Esophagus muscularis mucosa (tissue), 4 donors: Measurements from ENCODE around the gene DSC2. TPM values are rescaled to one million over a fixed set of nuclear protein-coding genes. Genes with fewer than 3 reads are reported as not detected.

Source experiments
- DNase-seq: peaks from one replicate; pipeline ENCODE4 v3.0.0-alpha.2; 2017; ENCODE audit errors: extremely low spot score
- H3K27ac ChIP-seq, 4 donors: fragments of 200-600 bp; sonication (generic); replicated peaks in 1 of 4; 1 replicate in 3 of 4; 2 replicates in 1 of 4; pipeline ENCODE4 v1.5.1; 2016 to 2019; ENCODE audit warnings: mild to moderate bottlenecking in 1 of 4
- H3K27me3 ChIP-seq, 4 donors: fragments of 200-600 bp; sonication (generic); one replicate each; pipeline versions ENCODE4 v1.5.1 to v1.6.0; 2016 to 2019
- H3K36me3 ChIP-seq, 4 donors: fragments of 200-600 bp; sonication (generic); one replicate each; pipeline ENCODE4 v1.5.1; 2016 to 2019
- H3K4me1 ChIP-seq, 4 donors: fragments of 200-600 bp; sonication (generic); one replicate each; pipeline ENCODE4 v1.5.1; 2016 to 2019
- H3K4me3 ChIP-seq, 4 donors: fragments of 200-600 bp; sonication (generic); 1 replicate in 2 of 4; 2 replicates in 2 of 4; pipeline ENCODE4 v1.5.1; 2016 to 2019; ENCODE audit warnings: mild to moderate bottlenecking in 4 of 4, moderate library complexity in 1 of 4
- H3K9me3 ChIP-seq, 4 donors: fragments of 200-600 bp; sonication (generic); 1 replicate in 3 of 4; 2 replicates in 1 of 4; pipeline ENCODE4 v1.5.1; 2016 to 2019
- CTCF ChIP-seq, 3 experiments: fragments of 200-600 bp in 2 of 3; fragments of 450-650 bp in 1 of 3; sonication (generic) in 2 of 3; IDR thresholded peaks; one replicate each; pipeline ENCODE4 v1.5.1; 2017 to 2019; ENCODE audit warnings: antibody characterized with exemption in 3 of 3, mild to moderate bottlenecking in 2 of 3, moderate library complexity in 1 of 3
- EP300 ChIP-seq: sonication (generic); formaldehyde crosslinking; IDR thresholded peaks from one replicate; pipeline ENCODE4 v1.6.1; 2017; ENCODE audit warnings: antibody characterized with exemption
- POLR2A ChIP-seq: fragments of 450-650 bp; IDR thresholded peaks from one replicate; pipeline ENCODE4 v1.6.1; 2017; ENCODE audit warnings: antibody characterized with exemption, moderate library complexity, mild to moderate bottlenecking, low read depth
- POLR2AphosphoS5 ChIP-seq, 2 donors: sonication (generic); formaldehyde crosslinking; IDR thresholded peaks; one replicate each; pipeline ENCODE4 v1.6.1; 2017; ENCODE audit warnings: antibody characterized with exemption in 2 of 2
- WGBS: methylation state at CpG from one replicate; pipeline ENCODE4 v1.1.5; 2018; 5-methylcytosine and 5-hydroxymethylcytosine counted together
- intact Hi-C: fragments of 100-400 bp; cut with DNase I; formaldehyde crosslinking; loops from one replicate; pipeline ENCODE4 v1.15.1; 2023
- total RNA-seq, 4 donors: library from RNA; depleted of rRNA; stranded (reverse); fragments of >200 nt; gene quantifications; one replicate each; pipeline versions ENCODE4 v1.1.0 to v1.2.1, GENCODE V29; 2016

DSC2 gene
- total RNA-seq, 4 donors from 2014 or later, result 1.9 to 4.6 (median 2.1) TPM

- Histone ChIP-seq H3K27me3 (peaks cover 0 to 16% (median 0%) of the 10 kb centered on the region in 4 donors), H3K4me1 (no peaks in the 10 kb centered on the region), H3K9me3 (no peaks in the 10 kb centered on the region), H3K4me3 (no peak overlapping the region), H3K36me3 (no peaks in the 10 kb centered on the region), H3K27ac (no peak overlapping the region)
- intact Hi-C loops, result no loop called here
- DNase-seq, result no peak
- TF ChIP-seq CTCF (IDR thresholded peaks at IDR 0.05) (no peak), EP300 (no peak), POLR2AphosphoS5 (IDR thresholded peaks at IDR 0.05) (no peak), POLR2A (no peak)
- WGBS, result 66% methylated on average over 2 of the region's 2 CpGs
These were observed 45.9 kb downstream of the DSC2 start for GRCh38 chr18:31056296-31056695.

- Histone ChIP-seq H3K27me3 (peaks cover 0 to 19% (median 0%) of the 10 kb centered on the region in 4 donors), H3K9me3 (no peaks in the 10 kb centered on the region), H3K27ac (no peak overlapping the region), H3K4me1 (no peaks in the 10 kb centered on the region), H3K36me3 (no peaks in the 10 kb centered on the region), H3K4me3 (no peak overlapping the region)
- 96% methylated on average over 3 of the region's 3 CpGs for WGBS
- no peak for DNase-seq
- intact Hi-C loops, result no loop called here
- TF ChIP-seq EP300, result no peak
- TF ChIP-seq POLR2AphosphoS5 (IDR thresholded peaks at IDR 0.05), result no peak
- TF ChIP-seq POLR2A, result no peak
- TF ChIP-seq CTCF (IDR thresholded peaks at IDR 0.05), result no peak
These were observed 51.6 kb downstream of the DSC2 start for GRCh38 chr18:31050635-31051034.

GRCh38 chr18:31049189-31049588 lies 53.0 kb downstream of the DSC2 start:
- no peak overlapping the region for H3K27ac ChIP-seq
- H3K4me1 ChIP-seq, result no peaks in the 10 kb centered on the region
- no peak overlapping the region for H3K4me3 ChIP-seq
- intact Hi-C loops, result no loop called here
- H3K27me3 ChIP-seq, result peaks cover 0 to 15% (median 2%) of the 10 kb centered on the region in 4 donors
- no peak for DNase-seq
- WGBS, result 53% methylated on average over 4 of the region's 4 CpGs
- no peaks in the 10 kb centered on the region for H3K9me3 ChIP-seq
- no peaks in the 10 kb centered on the region for H3K36me3 ChIP-seq
- no peak for TF ChIP-seq EP300
- no peak for TF ChIP-seq CTCF (IDR thresholded peaks at IDR 0.05)
- TF ChIP-seq POLR2A, result no peak
- TF ChIP-seq POLR2AphosphoS5 (IDR thresholded peaks at IDR 0.05), result no peak

GRCh38 chr18:31048216-31048615 lies 54.0 kb downstream of the DSC2 start:
- intact Hi-C loops, result no loop called here
- no peaks in the 10 kb centered on the region for H3K36me3 ChIP-seq
- no peaks in the 10 kb centered on the region for H3K4me1 ChIP-seq
- H3K27ac ChIP-seq, result no peak overlapping the region
- TF ChIP-seq POLR2A, result no peak
- no peak for TF ChIP-seq CTCF (IDR thresholded peaks at IDR 0.05)
- TF ChIP-seq EP300, result no peak
- no peak for TF ChIP-seq POLR2AphosphoS5 (IDR thresholded peaks at IDR 0.05)
- DNase-seq, result no peak
- peaks cover 0 to 18% (median 6%) of the 10 kb centered on the region in 4 donors for H3K27me3 ChIP-seq
- H3K9me3 ChIP-seq, result no peaks in the 10 kb centered on the region
- WGBS, result 43% methylated on average over 2 of the region's 2 CpGs
- H3K4me3 ChIP-seq, result no peak overlapping the region

- intact Hi-C loops, result no loop called here
- no peaks in the 10 kb centered on the region for H3K36me3 ChIP-seq
- H3K9me3 ChIP-seq, result no peaks in the 10 kb centered on the region
- peaks cover 0 to 31% (median 15%) of the 10 kb centered on the region in 4 donors for H3K27me3 ChIP-seq
- peaks cover 7 to 11% (median 11%) of the 10 kb centered on the region in 4 donors for H3K4me1 ChIP-seq
- TF ChIP-seq POLR2AphosphoS5 (IDR thresholded peaks at IDR 0.05) (no peak), EP300 (no peak), POLR2A (no peak), CTCF (IDR thresholded peaks at IDR 0.05) (no peak)
- H3K4me3 ChIP-seq, result no peak overlapping the region
- no peak for DNase-seq
- no peak overlapping the region for H3K27ac ChIP-seq
These were observed 55.3 kb downstream of the DSC2 start for GRCh38 chr18:31046916-31047315.
